Hepatocyte (in vitro differentiated cells): ENCODE results near the gene EXOC2. TPM values are rescaled to one million over a fixed set of nuclear protein-coding genes. Genes with fewer than 3 reads are reported as not detected.

Experiments used
- DNase-seq: peaks from one replicate; pipeline ENCODE4 v3.0.0-alpha.2; 2016; ENCODE audit warnings: low spot score
- H2AFZ ChIP-seq: fragments of 200-600 bp; sonication (generic); 2 replicates; pipeline ENCODE4 v1.6.0; 2016; ENCODE audit warnings: antibody characterized with exemption, mild to moderate bottlenecking
- H3K27ac ChIP-seq: fragments of 200-600 bp; sonication (generic); 2 replicates; pipeline ENCODE4 v1.5.1; 2016; ENCODE audit warnings: mild to moderate bottlenecking
- H3K27me3 ChIP-seq: fragments of 200-600 bp; sonication (generic); 2 replicates; pipeline ENCODE4 v1.6.1; 2016
- H3K36me3 ChIP-seq: fragments of 200-600 bp; sonication (generic); replicated peaks from 2 replicates; pipeline ENCODE4 v1.5.1; 2016; ENCODE audit warnings: low read depth; ENCODE audit not compliant: insufficient read depth
- H3K4me1 ChIP-seq: fragments of 200-600 bp; sonication (generic); 2 replicates; pipeline ENCODE4 v1.5.1; 2016; ENCODE audit warnings: mild to moderate bottlenecking, moderate library complexity; ENCODE audit not compliant: insufficient read depth
- H3K4me2 ChIP-seq: fragments of 200-600 bp; sonication (generic); 2 replicates; pipeline ENCODE4 v1.6.0; 2016
- H3K4me3 ChIP-seq: fragments of 200-600 bp; sonication (generic); 2 replicates; pipeline ENCODE4 v1.5.1; 2016; ENCODE audit warnings: mild to moderate bottlenecking
- H3K79me2 ChIP-seq: fragments of 200-600 bp; sonication (generic); 2 replicates; pipeline ENCODE4 v1.6.0; 2017; ENCODE audit warnings: mild to moderate bottlenecking
- H3K9me2 ChIP-seq: fragments of 200-600 bp; sonication (generic); replicated peaks from 2 replicates; pipeline ENCODE4 v1.6.0; 2017; ENCODE audit warnings: mild to moderate bottlenecking; ENCODE audit not compliant: insufficient read depth
- H3K9me3 ChIP-seq: fragments of 200-600 bp; sonication (generic); 2 replicates; pipeline ENCODE4 v1.5.1; 2016; ENCODE audit warnings: low read depth, mild to moderate bottlenecking
- H4K20me1 ChIP-seq: fragments of 200-600 bp; sonication (generic); 2 replicates; pipeline ENCODE4 v1.6.0; 2016; ENCODE audit warnings: mild to moderate bottlenecking; ENCODE audit not compliant: insufficient read depth, poor library complexity, severe bottlenecking
- EZH2 ChIP-seq: fragments of 200-600 bp; sonication (generic); IDR thresholded peaks from 2 replicates; pipeline ENCODE4 v1.6.1; 2016; ENCODE audit warnings: antibody characterized with exemption, mild to moderate bottlenecking, borderline replicate concordance
- EZH2phosphoT487 ChIP-seq: fragments of 200-600 bp; sonication (generic); IDR thresholded peaks from one replicate; pipeline ENCODE4 v1.6.1; 2018; ENCODE audit warnings: antibody characterized with exemption, mild to moderate bottlenecking, low read depth, moderate library complexity; ENCODE audit not compliant: unreplicated experiment, severe bottlenecking
- WGBS: methylation state at CpG from one replicate; pipeline ENCODE4 v1.1.6; 2016; ENCODE audit warnings: low lambda C conversion rate; ENCODE audit errors: missing lambda C conversion rate; 5-methylcytosine and 5-hydroxymethylcytosine counted together
- polyA plus RNA-seq: library from polyadenylated mRNA; unstranded; fragments of >200 nt; fragmentation: Nextera tagmentation; extraction: Ambion mirVana; gene quantifications from 2 replicates; pipeline ENCODE4 v1.2.1, GENCODE V29; 2016
- total RNA-seq: library from RNA; depleted of rRNA; stranded (reverse); fragments of >200 nt; gene quantifications from 2 replicates; pipeline ENCODE4 v1.2.3, GENCODE V29; 2014
- TF ChIP-seq, protein P1 (sequence below): fragments of 200-600 bp; sonication (generic); IDR thresholded peaks from 2 replicates; pipeline ENCODE4 v1.5.1; 2016; ENCODE audit warnings: antibody characterized with exemption, mild to moderate bottlenecking; ENCODE audit not compliant: poor library complexity

The EXOC2 gene
- total and polyA plus RNA-seq, 2 experiments from 2014 or later: 15.4 to 27.0 TPM

DNA sequence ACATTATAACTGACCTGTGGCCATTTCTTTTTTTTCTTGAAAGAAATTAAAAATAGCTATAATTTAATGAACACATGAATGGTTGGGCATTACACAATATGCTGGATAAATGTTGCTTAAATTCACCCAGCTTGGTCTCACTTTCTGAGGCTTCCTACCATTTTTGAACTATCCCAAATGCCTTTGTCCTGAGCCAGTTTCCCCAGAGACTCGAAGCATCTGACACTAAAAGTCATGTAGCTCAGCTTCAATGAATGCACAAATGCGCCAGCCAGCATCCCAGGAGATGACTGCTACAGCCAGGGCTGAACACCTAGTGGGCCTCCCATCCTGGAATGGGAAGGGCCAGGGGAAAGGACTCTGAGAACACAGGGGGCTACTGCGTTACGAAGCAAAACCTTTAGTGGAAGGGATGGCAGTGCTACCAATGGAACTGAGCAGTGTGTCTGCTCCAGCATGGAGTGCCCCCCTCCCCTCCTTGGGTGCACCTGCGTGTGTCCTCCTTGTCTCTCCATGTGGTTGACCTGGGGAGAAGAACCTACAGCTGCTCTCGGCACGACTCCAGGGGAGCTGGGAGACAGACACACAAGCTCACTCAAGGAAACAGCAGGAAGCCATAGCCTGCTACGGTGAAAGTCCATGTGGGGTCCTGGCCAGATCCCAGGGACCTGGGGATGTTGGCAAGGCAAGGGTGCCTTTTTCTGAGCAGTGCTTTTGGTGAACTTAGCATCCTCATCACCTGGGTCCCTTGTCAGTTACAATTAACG is 240.5 kb downstream of the EXOC2 start:
- Histone ChIP-seq H2AFZ (no peak overlapping the region), H3K27me3 (no peaks in the 10 kb centered on the region)
- TF ChIP-seq EZH2 (no peak), EZH2phosphoT487 (no peak)
- TF ChIP-seq, protein P1, sequence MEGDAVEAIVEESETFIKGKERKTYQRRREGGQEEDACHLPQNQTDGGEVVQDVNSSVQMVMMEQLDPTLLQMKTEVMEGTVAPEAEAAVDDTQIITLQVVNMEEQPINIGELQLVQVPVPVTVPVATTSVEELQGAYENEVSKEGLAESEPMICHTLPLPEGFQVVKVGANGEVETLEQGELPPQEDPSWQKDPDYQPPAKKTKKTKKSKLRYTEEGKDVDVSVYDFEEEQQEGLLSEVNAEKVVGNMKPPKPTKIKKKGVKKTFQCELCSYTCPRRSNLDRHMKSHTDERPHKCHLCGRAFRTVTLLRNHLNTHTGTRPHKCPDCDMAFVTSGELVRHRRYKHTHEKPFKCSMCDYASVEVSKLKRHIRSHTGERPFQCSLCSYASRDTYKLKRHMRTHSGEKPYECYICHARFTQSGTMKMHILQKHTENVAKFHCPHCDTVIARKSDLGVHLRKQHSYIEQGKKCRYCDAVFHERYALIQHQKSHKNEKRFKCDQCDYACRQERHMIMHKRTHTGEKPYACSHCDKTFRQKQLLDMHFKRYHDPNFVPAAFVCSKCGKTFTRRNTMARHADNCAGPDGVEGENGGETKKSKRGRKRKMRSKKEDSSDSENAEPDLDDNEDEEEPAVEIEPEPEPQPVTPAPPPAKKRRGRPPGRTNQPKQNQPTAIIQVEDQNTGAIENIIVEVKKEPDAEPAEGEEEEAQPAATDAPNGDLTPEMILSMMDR: no peak

DNA sequence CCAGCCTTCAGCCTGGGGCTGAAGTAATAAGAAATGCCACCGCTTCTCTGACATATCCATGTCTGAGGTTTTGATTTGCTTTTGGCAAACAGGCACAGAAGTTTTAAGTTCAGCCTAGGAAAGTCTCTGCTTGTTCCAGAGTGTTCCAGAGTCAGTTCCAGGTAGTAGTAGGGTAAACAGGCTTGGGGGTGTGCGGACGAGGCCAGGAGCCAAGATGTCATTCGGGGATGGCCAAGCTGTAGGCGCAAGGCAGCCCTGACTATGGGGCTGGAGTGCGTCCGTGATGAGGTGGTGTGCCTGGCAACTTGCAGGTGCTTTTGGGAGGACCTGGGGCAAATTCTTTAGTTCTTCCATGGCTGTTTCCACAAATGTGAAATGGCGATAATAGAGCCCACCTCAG is 241.1 kb downstream of the EXOC2 start:
- Histone ChIP-seq H3K27ac (no peak overlapping the region), H3K9me3 (no peaks in the 10 kb centered on the region), H3K36me3 (no peaks in the 10 kb centered on the region), H3K79me2 (no peaks in the 10 kb centered on the region), H3K4me2 (no peak overlapping the region), H4K20me1 (no peaks in the 10 kb centered on the region), H3K27me3 (no peaks in the 10 kb centered on the region), H2AFZ (no peak overlapping the region), H3K4me3 (no peak overlapping the region), H3K9me2 (no peaks in the 10 kb centered on the region), H3K4me1 (no peaks in the 10 kb centered on the region)
- TF ChIP-seq EZH2phosphoT487 (no peak), EZH2 (no peak)
- TF ChIP-seq, protein P1: no peak
- 93% methylated on average over 8 of the region's 8 CpGs for WGBS
- no peak for DNase-seq

More for the DNA sequence above, 240.5 kb downstream of the EXOC2 start:
- Histone ChIP-seq H3K9me3 (no peaks in the 10 kb centered on the region), H3K4me1 (no peaks in the 10 kb centered on the region), H3K27ac (no peak overlapping the region), H3K4me2 (no peak overlapping the region), H3K79me2 (no peaks in the 10 kb centered on the region), H3K36me3 (no peaks in the 10 kb centered on the region), H4K20me1 (no peaks in the 10 kb centered on the region), H3K4me3 (no peak overlapping the region), H3K9me2 (no peaks in the 10 kb centered on the region)
- 88% methylated on average over 9 of the region's 9 CpGs for WGBS
- no peak for DNase-seq

DNA sequence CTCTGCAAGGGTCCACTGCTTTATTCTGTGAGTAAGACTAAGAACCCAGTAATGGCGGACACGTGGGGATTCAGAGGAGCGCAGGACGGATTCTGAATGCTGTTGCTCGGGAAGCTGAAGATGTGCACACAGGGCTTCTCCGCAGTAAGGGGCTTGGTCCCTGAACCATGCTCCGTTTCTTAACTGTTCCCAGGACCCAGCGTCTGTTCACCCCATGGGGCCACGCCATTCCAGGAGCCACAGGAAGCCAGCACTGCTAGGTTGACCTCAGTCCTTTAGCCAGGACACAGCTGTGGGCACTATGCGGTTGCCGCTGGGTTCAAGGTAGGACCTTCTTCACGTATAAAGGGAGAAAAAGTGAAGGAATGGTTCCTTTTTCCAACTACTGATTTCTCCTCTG is 241.6 kb downstream of the EXOC2 start:
- Histone ChIP-seq H3K4me2 (no peak overlapping the region), H3K27ac (no peak overlapping the region), H3K9me2 (no peaks in the 10 kb centered on the region), H4K20me1 (no peaks in the 10 kb centered on the region), H3K9me3 (no peaks in the 10 kb centered on the region), H2AFZ (no peak overlapping the region), H3K4me1 (no peaks in the 10 kb centered on the region), H3K27me3 (no peaks in the 10 kb centered on the region), H3K36me3 (no peaks in the 10 kb centered on the region), H3K79me2 (no peaks in the 10 kb centered on the region), H3K4me3 (no peak overlapping the region)
- DNase-seq: no peak
- WGBS: 93% methylated on average over 12 of the region's 12 CpGs
- no peak for TF ChIP-seq EZH2
- TF ChIP-seq, protein P1: no peak
- no peak for TF ChIP-seq EZH2phosphoT487
